ENCODE data around the gene NKRF. TPM values are rescaled to one million over a fixed set of nuclear protein-coding genes. Genes with fewer than 3 reads are reported as not detected.
A peak's percentile ranks its signal among the peaks of the same experiment; 100 is the strongest.

The NKRF gene
- polyA plus RNA-seq, 1 of the 3 experiments (the other 2 are of a cell fraction) = 3.2 TPM

DNA sequence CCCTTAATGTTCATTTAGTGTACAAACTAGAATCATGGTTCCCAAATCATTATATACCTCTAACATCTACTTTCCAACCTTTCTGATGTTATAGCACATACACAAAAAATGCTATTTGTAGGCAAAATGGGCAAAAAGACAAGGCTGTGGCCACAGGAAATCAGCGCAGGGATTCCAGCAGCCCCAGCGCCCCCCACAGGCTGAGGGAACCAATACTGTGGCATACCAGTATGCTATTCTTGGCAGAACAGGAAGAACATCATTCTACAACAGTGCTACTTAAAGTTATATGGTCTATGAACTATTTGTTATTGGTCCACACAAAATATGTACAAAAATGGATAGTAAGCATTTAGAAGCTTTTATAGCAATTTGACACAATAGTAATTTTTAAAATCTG is 66.4 kb downstream of the NKRF start:
- Histone ChIP-seq H3K4me1 (ENCODE audit: control insufficient read depth in 1 of 2, insufficient read depth in 2 of 2, low read depth in 1 of 2, low read length in 1 of 2) (no peaks in the 10 kb centered on the region), H3K4me2 (no peak overlapping the region), H3K9me2 (no peaks in the 10 kb centered on the region), H2AFZ (ENCODE audit: low read depth) (no peak overlapping the region), H3K4me3 (ENCODE audit: low read depth in 2 of 2, low read length in 1 of 2) (no peak overlapping the region), H3K36me3 (replicated peaks in 1 of 2; ENCODE audit: control insufficient read depth in 1 of 2, insufficient read depth in 2 of 2, low read length in 1 of 2) (peaks cover 4 to 19% of the 10 kb centered on the region in 2 experiments), H3K27ac (ENCODE audit: low read depth in 2 of 2, low read length in 1 of 2) (no peak overlapping the region), H3F3A (replicated peaks; ENCODE audit: insufficient read depth) (no peaks in the 10 kb centered on the region), H3K27me3 (ENCODE audit: insufficient read depth) (no peaks in the 10 kb centered on the region), H3K9me3 (no peaks in the 10 kb centered on the region), H3K9ac (no peak overlapping the region), H4K20me1 (ENCODE audit: insufficient read depth) (no peaks in the 10 kb centered on the region), H3K79me2 (ENCODE audit: insufficient read depth) (no peaks in the 10 kb centered on the region)
- WGBS (ENCODE audit: low lambda C conversion rate) = 49% methylated on average over 2 of the region's 2 CpGs
- CTCF ChIA-PET = interaction anchor here (1.6 kb wide), 1 partner anchor 27 kb away, joined by 5 read pairs; no protein-coding TSS in a partner anchor
- no peak for DNase-seq
- POLR2A ChIA-PET = no interaction called here
- TF ChIP-seq YY1 (IDR thresholded peaks at IDR 0.05; ENCODE audit: low read depth) (no peak), RXRA (IDR thresholded peaks at IDR 0.05; ENCODE audit: borderline replicate concordance, low read depth) (no peak), ELF1 (IDR thresholded peaks at IDR 0.05) (no peak), FOXJ3 (CRISPR knock-in tag; IDR thresholded peaks at IDR 0.05) (no peak), MXI1 (IDR thresholded peaks at IDR 0.05; ENCODE audit: low read depth, low read length) (no peak), POLR2AphosphoS5 (IDR thresholded peaks at IDR 0.05; ENCODE audit: low read depth, low read length) (no peak), JUND (IDR thresholded peaks at IDR 0.05) (no peak)
- TF ChIP-seq, protein P1, sequence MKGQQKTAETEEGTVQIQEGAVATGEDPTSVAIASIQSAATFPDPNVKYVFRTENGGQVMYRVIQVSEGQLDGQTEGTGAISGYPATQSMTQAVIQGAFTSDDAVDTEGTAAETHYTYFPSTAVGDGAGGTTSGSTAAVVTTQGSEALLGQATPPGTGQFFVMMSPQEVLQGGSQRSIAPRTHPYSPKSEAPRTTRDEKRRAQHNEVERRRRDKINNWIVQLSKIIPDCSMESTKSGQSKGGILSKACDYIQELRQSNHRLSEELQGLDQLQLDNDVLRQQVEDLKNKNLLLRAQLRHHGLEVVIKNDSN (IDR thresholded peaks at IDR 0.05; ENCODE audit: borderline replicate concordance, low read depth) = no peak
- TF ChIP-seq, protein P2, sequence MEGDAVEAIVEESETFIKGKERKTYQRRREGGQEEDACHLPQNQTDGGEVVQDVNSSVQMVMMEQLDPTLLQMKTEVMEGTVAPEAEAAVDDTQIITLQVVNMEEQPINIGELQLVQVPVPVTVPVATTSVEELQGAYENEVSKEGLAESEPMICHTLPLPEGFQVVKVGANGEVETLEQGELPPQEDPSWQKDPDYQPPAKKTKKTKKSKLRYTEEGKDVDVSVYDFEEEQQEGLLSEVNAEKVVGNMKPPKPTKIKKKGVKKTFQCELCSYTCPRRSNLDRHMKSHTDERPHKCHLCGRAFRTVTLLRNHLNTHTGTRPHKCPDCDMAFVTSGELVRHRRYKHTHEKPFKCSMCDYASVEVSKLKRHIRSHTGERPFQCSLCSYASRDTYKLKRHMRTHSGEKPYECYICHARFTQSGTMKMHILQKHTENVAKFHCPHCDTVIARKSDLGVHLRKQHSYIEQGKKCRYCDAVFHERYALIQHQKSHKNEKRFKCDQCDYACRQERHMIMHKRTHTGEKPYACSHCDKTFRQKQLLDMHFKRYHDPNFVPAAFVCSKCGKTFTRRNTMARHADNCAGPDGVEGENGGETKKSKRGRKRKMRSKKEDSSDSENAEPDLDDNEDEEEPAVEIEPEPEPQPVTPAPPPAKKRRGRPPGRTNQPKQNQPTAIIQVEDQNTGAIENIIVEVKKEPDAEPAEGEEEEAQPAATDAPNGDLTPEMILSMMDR (IDR thresholded peaks at IDR 0.05) = peak; percentile 35

Small RNAs within 50 kb of the gene (small RNA-seq; reads per million reads assigned to genes)
- gene MIR766 = 0 to 6.8 (median 0.39) reads per million in 7 experiments

Other genes with a start within 250 kb of the NKRF start
- gene SLC25A43, start 207.1 kb downstream of the NKRF start, polyA plus RNA-seq (2012; rRNA removed) = 7.5 and 13.2 TPM in 2 replicates
- 374 and 387 TPM in 2 replicates for gene SLC25A5, start 138.0 kb downstream of the NKRF start, polyA plus RNA-seq (2012; rRNA removed)
- gene STEEP1, start 41.0 kb downstream of the NKRF start, polyA plus RNA-seq (2012; rRNA removed) = 19.2 and 22.9 TPM in 2 replicates
- 34.2 and 38.4 TPM in 2 replicates for gene UBE2A, start 31.9 kb downstream of the NKRF start, polyA plus RNA-seq (2012; rRNA removed)
- gene SEPTIN6, start 86.7 kb upstream of the NKRF start, polyA plus RNA-seq (2012; rRNA removed) = 33.1 and 36.3 TPM in 2 replicates
- gene SOWAHD, start 152.2 kb upstream of the NKRF start, polyA plus RNA-seq (2012; rRNA removed) = 0.20 and 0.32 TPM in 2 replicates
- 4,443 and 5,368 TPM in 2 replicates for gene RPL39, start 185.2 kb upstream of the NKRF start, polyA plus RNA-seq (2012; rRNA removed)
- 8.5 and 8.9 TPM in 2 replicates for gene UPF3B, start 246.5 kb upstream of the NKRF start, polyA plus RNA-seq (2012; rRNA removed)

All from SK-N-SH (cell line).